ENCODE results near the gene SCAI.

Gene SCAI

DNA sequence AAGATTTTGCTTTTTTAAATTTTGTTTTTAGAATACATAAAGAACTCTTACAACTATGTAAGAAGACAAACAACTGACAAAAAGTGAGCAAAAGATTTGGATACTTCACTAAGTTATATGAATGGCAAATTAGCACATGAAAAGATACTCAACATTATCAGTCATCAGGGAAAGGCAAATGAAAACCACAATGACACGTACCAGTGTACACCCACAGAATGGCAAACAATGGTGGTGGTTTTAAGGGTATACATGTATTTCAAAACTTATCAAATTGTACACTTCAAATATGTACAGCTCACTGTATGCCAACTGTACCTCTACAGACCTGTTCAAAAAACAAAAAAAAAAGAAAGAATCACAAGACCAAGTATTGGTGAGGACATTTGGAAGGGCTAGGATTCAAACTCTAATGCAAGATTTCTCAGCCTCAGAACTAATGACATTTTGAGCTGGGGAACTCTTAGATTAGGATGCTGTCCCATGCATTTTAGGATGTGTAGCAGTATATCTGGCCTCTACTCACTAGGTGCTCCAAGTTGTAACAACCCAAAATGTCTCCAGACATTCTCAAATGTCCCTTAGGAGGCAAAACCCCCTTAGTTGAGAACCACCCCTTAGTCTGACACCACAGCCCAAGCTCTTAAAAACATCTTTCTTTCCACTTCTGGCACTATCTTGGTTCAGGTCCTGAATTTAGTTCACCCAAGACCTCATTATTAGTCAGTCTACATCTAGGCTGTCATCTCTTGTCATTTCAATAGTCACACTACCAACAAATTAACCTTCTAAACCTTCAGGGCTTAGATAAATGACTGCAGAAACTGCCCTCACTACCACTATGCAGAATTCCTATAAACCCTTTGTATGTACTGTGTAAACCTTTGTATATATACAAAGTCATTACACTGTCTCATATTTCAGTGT lies 9.7 kb downstream of the SCAI start:
- Histone ChIP-seq H3K27me3 (ENCODE audit: low read length) (no peaks in the 10 kb centered on the region), H3F3A (ENCODE audit: insufficient read depth) (no peaks in the 10 kb centered on the region), H2AFZ (ENCODE audit: low read depth, low read length, severe bottlenecking) (no peak overlapping the region), H4K20me1 (ENCODE audit: low read depth, low read length) (no peaks in the 10 kb centered on the region), H3K9me3 (ENCODE audit: insufficient read depth, low read length) (no peaks in the 10 kb centered on the region), H3K9me2 (replicated peaks; ENCODE audit: insufficient read depth, low read length) (no peaks in the 10 kb centered on the region), H3K9ac (ENCODE audit: low read length) (no peak overlapping the region), H3K36me3 (ENCODE audit: low read length) (no peaks in the 10 kb centered on the region), H3K79me2 (ENCODE audit: insufficient read depth, low read length) (peaks cover 28% of the 10 kb centered on the region), H3K4me3 (ENCODE audit: insufficient read depth, low read length, poor library complexity, severe bottlenecking) (no peak overlapping the region), H3K4me2 (ENCODE audit: low read depth, low read length, poor library complexity, severe bottlenecking) (no peak overlapping the region), H3K27ac (ENCODE audit: low read depth, low read length) (no peak overlapping the region)
- TF ChIP-seq EZH2phosphoT487 (conservative IDR thresholded peaks at IDR 0.05; ENCODE audit: low read length), result no peak
- TF ChIP-seq, protein P1, sequence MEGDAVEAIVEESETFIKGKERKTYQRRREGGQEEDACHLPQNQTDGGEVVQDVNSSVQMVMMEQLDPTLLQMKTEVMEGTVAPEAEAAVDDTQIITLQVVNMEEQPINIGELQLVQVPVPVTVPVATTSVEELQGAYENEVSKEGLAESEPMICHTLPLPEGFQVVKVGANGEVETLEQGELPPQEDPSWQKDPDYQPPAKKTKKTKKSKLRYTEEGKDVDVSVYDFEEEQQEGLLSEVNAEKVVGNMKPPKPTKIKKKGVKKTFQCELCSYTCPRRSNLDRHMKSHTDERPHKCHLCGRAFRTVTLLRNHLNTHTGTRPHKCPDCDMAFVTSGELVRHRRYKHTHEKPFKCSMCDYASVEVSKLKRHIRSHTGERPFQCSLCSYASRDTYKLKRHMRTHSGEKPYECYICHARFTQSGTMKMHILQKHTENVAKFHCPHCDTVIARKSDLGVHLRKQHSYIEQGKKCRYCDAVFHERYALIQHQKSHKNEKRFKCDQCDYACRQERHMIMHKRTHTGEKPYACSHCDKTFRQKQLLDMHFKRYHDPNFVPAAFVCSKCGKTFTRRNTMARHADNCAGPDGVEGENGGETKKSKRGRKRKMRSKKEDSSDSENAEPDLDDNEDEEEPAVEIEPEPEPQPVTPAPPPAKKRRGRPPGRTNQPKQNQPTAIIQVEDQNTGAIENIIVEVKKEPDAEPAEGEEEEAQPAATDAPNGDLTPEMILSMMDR (IDR thresholded peaks at IDR 0.05; ENCODE audit: insufficient read depth, low read length, poor library complexity, severe bottlenecking), result no peak

DNA sequence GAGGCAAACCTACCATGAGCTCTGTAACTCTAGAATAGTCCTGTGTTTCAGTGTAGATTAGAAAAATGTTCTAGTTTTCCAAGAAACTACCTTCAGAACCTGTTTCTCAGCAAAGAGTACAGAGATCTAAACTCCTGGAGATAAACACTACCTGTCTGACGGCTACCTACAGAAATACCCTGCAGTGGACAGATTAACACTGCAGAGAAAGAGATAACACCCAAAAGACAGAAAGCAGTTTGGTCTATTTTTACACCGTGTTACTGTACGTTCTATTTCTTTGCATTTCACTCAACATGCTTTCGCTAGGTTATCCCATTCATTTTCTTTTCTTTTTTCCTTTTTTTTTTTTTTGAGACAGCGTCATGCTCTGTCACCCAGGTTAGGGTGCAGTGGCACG lies 11.6 kb downstream of the SCAI start:
- H3F3A ChIP-seq (ENCODE audit: insufficient read depth), result no peaks in the 10 kb centered on the region
- no peaks in the 10 kb centered on the region for H4K20me1 ChIP-seq (ENCODE audit: low read depth, low read length)
- H2AFZ ChIP-seq (ENCODE audit: low read depth, low read length, severe bottlenecking), result no peak overlapping the region
- no peaks in the 10 kb centered on the region for H3K9me3 ChIP-seq (ENCODE audit: insufficient read depth, low read length)
- no peak overlapping the region for H3K27ac ChIP-seq (ENCODE audit: low read depth, low read length)
- H3K79me2 ChIP-seq (ENCODE audit: insufficient read depth, low read length), result peaks cover 31% of the 10 kb centered on the region
- no peak overlapping the region for H3K4me3 ChIP-seq (ENCODE audit: insufficient read depth, low read length, poor library complexity, severe bottlenecking)
- no peaks in the 10 kb centered on the region for H3K9me2 ChIP-seq (replicated peaks; ENCODE audit: insufficient read depth, low read length)
- no peak overlapping the region for H3K9ac ChIP-seq (ENCODE audit: low read length)
- H3K36me3 ChIP-seq (ENCODE audit: low read length), result no peaks in the 10 kb centered on the region
- no peaks in the 10 kb centered on the region for H3K27me3 ChIP-seq (ENCODE audit: low read length)
- H3K4me2 ChIP-seq (ENCODE audit: low read depth, low read length, poor library complexity, severe bottlenecking), result no peak overlapping the region
- no peak for TF ChIP-seq EZH2phosphoT487 (conservative IDR thresholded peaks at IDR 0.05; ENCODE audit: low read length)
- TF ChIP-seq, protein P1 (IDR thresholded peaks at IDR 0.05; ENCODE audit: insufficient read depth, low read length, poor library complexity, severe bottlenecking), result no peak

DNA sequence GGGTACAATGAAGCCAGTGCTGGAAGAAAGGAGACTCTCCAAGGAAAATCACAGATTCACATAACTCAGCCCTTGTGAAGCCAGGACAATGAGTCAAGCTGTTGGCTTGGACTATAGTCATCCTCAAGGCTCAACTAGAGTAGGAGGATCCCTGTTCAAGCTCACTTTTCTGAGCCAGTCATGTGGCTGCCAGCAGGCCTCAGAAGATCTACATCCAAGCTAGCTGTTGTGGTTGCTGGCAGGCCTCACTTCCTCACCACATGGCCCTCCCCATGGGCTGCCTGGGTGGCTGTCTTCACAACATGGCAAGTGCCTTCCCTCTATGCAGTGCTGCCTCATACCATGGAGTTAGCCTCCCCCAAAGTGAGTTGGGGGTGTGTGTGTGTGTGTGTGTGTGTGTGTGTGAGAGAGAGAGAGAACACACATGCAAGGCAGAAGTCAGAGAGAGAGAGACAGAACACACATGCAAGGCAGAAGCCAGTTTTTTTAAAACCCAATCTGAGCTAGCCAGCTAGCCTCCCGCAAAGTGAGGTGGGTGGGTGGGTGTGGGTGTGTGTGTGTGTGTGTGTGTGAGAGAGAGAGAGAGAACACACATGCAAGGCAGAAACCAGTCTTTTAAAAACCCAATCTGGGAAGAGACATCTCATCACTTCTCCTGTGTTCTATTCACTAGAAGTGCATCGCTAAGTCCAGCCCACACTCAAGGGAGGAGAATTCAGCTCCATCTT lies 17.1 kb downstream of the SCAI start:
- TF ChIP-seq EZH2phosphoT487 (conservative IDR thresholded peaks at IDR 0.05; ENCODE audit: low read length), result no peak
- TF ChIP-seq, protein P1 (IDR thresholded peaks at IDR 0.05; ENCODE audit: insufficient read depth, low read length, poor library complexity, severe bottlenecking), result no peak
- H3K27ac ChIP-seq (ENCODE audit: low read depth, low read length), result no peak overlapping the region
- H4K20me1 ChIP-seq (ENCODE audit: low read depth, low read length), result no peaks in the 10 kb centered on the region
- no peaks in the 10 kb centered on the region for H3K36me3 ChIP-seq (ENCODE audit: low read length)
- no peak overlapping the region for H3K9ac ChIP-seq (ENCODE audit: low read length)
- H3K4me2 ChIP-seq (ENCODE audit: low read depth, low read length, poor library complexity, severe bottlenecking), result no peak overlapping the region
- H3K4me3 ChIP-seq (ENCODE audit: insufficient read depth, low read length, poor library complexity, severe bottlenecking), result no peak overlapping the region
- H3K9me3 ChIP-seq (ENCODE audit: insufficient read depth, low read length), result no peaks in the 10 kb centered on the region
- no peaks in the 10 kb centered on the region for H3K27me3 ChIP-seq (ENCODE audit: low read length)
- no peaks in the 10 kb centered on the region for H3K9me2 ChIP-seq (replicated peaks; ENCODE audit: insufficient read depth, low read length)
- H3F3A ChIP-seq (ENCODE audit: insufficient read depth), result no peaks in the 10 kb centered on the region
- H2AFZ ChIP-seq (ENCODE audit: low read depth, low read length, severe bottlenecking), result no peak overlapping the region
- peaks cover 23% of the 10 kb centered on the region for H3K79me2 ChIP-seq (ENCODE audit: insufficient read depth, low read length)

Data from SU-DHL-6 (cell line).